ENCODE measurements around the gene ZNF837. TPM values are rescaled to one million over a fixed set of nuclear protein-coding genes. Genes with fewer than 3 reads are reported as not detected.
"Not testable (repeated sequence)": the region's sequence is repeated elsewhere in the genome, so short reads cannot be mapped to it uniquely, and the experiment has no call there.

The ZNF837 gene
- polyA plus RNA-seq, 10 donors = 0.36 to 2.7 (median 1.3) TPM

DNA sequence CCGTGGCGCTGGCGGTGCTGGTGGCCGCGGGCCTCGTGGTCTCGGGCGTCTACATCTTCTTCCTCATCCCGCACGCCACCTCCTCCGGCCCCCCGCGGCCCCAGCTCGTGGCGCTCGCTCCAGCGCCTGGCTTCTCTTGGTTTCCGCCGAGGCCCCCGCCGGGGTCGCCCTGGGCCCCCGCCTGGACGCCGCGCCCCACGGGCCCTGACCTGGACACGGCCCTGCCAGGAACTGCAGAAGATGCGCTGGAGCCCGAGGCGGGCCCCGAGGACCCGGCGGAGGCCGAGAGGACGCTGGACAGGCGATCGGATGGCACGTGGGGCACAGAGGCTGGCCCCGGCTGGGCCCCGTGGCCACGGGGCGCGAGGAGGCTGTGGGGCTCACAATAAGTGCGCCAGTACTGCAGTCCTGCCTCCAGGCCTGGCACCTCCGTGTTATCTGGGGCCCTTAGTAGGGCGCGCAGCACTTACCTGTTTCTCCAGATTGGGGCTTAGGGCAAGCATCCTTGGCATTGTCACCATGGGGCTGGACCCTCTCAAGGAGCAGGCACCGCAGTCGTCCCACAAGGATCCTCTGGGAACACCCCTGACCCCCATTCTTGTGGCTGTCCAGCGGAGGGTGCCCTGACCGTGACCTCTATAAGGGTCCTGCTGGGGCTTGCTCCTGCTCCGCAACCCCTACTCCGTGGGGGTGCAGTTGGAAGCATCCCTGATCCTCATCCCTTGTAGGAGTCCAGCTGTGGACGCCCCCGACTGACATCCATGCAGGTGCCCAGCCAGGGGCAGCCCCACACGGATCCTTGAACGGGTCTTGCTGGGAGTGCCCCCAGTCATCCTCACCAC, 16.1 kb upstream of the ZNF837 start:
- DNase-seq = no peak

DNA sequence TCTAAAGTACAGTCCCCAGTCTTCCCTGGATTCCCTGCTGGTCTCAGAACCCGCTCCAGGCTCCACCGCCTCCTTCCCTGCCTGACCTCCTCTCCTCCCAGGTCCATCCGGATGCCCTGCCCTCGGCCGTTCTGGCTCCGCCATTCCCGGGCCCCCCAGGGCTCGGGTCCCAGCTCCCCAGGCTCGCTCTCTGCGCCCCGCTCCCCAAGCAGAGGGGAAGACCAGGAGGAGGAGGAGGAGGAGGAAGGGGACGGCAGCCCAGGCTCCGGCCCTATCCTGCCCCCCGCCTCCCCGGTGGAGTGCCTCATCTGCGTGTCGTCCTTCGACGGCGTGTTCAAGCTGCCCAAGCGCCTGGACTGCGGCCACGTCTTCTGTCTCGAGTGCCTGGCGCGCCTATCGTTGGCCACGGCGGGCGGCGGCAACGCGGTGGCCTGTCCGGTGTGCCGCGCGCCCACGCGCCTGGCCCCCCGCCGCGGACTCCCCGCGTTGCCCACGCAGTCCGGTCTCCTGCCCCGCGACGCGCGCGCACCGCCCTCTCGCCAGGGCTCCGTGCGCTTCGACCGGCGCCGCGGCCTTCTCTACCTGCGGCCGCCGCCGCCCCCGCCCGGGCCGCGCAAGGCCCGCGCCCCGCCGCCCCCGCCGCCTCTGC, 15.3 kb upstream of the ZNF837 start:
- peak in 1 of 3 donors; percentile 32 for DNase-seq

DNA sequence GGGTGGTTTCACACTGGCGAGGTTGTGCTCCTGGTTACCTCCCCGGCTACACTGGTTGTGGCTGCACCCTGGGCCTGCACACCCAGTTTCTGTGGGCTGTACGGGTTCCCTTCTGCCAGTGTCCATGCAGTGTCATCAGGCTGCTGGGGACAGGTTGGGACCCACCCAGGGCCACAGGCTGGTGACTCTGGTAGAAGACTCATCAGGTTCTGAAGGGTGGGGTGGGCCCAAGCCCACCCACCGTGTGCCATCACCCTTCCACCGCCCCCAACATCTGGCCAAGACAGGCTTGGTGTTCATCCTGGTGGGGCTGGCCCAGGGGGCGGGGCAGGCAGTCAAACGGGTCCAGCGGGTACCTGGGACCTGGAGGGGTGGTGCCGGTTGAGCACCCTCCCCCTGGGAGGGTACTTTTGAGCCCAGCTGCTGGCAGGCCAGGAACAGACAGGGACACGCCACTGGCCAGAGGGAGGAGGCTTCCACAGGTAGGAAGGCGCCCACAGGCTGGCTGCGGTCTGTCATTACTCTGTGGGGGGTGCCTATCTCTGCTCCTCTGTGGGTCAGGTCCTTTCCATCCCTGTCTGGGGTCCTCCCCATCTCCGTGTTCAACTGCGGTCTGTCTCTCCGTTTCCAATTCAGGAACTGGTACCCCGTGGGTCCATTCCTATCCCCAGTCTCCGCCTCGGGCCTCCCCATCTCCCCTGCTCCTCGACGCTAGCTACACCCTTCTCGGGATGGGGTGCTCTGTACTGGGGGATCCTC, 14.6 kb upstream of the ZNF837 start, which contains the start of gene RNF225:
TSS of gene RNF225 (plus strand) at position 437 of the 759 bp plus-strand sequence. CDS start 434 bp downstream, outside the sequence.
- peak in 1 of 3 donors; percentile 14 for DNase-seq

DNA sequence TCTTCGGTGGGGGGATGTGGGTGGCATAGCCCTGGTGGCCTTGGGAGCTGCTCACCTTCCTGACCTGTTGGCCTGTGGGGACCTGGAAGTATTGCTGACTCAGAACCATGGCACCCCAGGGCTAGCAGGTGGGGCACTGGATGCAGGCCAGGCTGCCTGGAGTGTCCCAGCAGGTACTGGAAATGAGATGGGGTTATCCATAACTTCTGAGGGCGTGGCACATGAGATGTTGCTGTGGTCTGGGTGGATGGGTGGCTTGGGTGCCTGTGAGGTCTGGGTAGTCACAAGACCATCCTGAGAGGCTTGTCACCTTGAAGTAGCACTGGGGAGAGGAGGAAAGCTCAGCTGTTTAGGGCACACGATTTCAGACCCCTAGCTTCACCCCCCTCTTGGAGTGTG, 14.0 kb upstream of the ZNF837 start:
- no peak for DNase-seq

DNA sequence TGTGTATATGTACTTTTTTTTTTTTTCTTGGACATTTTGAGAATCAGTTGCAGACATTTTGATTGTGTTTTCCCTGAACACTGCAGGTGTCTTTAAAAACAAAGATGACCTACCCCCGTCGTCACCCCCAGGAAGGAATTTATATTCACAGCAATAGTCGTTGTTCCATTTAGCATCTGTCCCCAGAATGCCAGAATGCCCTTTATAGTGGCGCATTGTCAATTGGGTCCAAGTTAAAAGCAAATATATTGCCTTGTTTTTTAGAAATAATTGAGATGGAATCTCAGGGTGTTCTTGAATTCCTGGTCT, 12.8 kb upstream of the ZNF837 start:
- DNase-seq = no peak

DNA sequence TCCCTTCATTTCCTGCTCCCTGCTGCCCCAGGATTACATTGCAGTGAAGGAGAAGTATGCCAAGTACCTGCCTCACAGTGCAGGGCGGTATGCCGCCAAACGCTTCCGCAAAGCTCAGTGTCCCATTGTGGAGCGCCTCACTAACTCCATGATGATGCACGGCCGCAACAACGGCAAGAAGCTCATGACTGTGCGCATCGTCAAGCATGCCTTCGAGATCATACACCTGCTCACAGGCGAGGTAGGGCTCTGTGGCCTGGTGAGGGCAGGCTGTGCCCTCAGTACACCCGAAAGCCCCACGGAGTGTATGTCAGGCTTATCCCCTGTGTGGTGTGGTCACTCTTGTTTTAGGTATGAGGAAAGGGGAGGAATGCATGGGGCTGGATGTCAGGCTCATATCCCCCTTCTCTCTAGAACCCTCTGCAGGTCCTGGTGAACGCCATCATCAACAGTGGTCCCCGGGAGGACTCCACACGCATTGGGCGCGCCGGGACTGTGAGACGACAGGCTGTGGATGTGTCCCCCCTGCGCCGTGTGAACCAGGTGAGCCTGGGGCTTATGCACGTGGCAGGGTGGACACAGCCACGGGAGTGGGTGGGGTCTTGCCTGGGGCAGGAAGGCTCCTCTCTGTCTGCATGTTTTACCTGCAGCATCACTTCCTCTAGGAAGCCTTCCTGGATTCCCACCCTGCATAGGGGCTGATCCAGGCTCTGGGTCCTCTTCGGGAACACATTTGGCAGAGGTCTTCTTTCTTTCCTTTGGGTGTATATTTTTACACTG, 12.3 kb upstream of the ZNF837 start:
- DNase-seq = no peak

DNA sequence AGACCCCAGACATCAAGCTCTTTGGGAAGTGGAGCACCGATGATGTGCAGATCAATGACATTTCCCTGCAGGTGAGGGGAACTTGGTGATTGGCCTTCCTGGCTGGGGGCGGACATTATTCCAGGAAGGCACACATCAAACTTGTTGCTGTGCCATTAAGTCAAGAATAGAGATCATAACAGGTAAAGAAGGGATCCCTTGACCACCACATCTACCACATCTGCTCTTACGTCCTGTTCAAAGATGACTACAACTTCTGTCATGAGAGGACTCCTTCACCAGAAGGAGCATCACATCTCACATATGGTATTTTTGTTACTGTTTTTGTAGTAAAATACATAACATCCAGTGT, 7.3 kb upstream of the ZNF837 start:
- DNase-seq = no peak

DNA sequence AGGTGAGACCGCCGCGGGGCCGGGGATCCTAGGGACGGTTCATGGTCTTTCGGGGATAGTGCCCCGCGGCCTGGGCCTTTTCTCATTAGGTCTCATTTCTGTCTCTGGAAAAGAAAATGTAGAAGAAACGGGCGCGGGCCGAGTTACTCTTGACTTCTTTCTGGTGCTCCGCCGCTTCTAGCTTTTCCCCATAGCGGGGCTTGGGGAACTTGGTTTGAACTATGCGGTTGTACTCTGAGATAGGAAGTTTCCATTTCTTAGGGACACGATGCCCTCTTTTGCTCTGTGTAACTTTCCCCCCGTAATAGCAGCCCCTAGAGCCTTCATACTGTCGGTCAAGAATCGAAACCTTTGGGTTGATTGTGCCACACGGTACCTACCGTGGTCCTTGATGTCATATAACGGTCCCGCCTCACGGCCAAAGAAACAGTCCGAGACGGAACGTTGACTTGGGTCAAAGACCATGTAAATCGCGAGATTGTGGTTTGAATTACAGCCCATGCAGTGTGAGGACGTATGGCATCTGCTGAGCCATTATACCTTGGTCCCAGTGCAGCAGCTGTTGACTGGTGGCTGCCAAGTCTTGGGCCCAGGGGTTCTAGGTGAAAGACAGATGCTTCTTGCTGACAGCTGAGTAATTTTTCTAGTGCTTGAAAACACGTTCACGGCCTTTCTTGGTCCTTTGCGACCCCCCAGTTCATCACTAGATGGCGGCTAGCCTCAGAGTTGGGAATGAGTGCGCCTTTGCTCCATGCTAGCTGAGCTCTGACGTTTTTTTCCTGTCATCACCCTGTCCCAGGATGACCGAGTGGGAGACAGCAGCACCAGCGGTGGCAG, 6.7 kb upstream of the ZNF837 start:
- no peak for DNase-seq

DNA sequence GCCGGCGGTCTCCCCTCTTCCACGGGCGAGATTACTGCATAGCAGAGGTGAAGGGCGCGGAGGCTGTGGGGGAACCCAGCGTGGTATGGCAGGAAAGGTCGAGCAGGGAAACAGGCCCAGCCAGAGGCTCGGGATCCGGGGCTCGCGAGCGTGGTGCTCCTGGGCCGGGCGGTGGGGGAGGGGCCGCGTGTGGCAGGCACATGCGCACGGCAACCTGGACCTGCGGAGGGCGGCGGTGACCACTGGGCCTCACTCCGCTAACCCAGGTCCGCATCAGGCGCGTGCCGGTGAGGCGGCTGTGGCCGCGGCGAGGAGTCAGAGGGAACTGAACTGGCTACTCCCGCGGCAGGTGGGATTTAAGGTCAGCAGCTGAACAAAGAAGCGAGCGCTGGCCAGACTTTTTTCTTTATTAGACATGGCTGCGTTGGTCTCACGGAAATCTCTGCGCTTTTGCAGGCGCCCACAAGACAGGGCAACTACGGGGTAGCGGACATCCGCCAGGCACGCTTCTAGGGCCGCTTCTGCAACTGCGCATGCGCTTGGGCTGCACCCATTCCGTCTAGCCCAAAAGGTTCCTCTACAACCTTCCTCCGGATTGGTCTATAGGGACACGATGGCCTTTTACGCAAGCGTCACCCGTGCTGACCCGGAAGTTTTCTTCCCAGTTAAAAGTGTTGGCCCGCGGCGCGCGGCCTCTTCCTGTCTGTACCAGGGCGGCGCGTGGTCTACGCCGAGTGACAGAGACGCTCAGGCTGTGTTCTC, 5.9 kb upstream of the ZNF837 start, which contains the start of gene RPS5:
TSS of gene RPS5 (plus strand) at position 694 of the 762 bp plus-strand sequence. CDS start 869 bp downstream, outside the sequence.
- peak; percentile 99 for DNase-seq

DNA sequence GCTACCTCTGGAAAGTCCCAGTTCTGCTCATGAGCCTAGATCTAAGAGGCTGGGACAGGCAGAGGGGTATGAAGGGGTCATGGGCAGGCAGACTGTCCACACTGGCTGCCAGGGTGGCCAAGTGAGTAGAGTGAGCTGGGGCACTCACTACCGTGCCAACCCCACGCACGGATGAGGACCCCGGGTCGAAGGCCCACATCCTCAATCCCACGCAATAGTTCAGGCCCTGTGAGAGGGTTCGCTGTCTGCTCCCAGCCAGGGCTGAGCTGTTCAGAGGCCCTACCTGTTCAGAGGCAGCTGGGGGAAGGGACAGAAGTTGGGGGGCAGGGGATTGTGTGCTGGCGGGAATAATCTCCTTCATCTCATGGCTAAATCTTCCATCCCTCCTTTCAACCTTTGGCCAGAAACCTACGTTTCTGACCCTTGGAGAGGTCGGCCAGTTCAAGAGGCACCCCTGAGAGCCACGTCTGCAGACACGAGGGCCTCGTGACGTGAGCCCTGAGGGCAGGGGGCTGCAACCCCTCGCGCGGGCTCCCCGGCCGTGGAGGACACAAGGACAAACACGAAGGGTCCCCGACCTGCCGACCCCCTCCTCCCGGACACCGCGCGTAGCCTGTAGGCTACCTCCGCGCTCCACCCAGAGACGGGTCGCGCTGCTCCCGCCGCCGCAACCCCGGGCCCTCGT, 5.2 kb upstream of the ZNF837 start:
- peak in 1 of 3 donors; percentile 60 for DNase-seq

DNA sequence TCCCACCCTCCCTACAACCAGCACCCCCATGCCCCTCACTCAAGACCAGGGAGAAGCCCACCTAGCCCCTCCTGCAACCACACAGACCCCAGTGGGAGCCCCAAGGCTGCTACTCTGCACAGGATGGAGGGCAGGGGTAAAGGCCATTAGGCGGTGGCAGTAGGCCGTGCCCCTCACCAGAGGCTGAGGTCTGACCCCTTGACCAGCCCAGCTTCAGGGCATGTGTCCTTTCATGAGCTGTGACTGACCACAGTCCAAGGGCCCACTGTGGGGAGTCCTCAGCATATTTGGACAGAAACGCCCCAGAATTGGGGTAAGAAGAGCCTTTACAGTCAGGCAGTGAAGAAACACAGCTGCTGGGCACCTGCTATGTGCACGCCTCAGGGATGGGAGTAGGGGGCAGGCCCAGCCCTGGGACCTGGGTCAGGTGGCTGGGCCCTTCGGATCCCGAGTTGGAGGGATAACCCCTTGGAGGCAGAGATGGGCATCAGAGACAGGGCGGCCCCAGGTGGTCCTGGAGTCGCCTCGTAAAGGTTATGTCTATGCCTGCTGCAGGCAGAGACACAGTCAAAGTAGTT, 4.6 kb upstream of the ZNF837 start:
- DNase-seq = no peak

DNA sequence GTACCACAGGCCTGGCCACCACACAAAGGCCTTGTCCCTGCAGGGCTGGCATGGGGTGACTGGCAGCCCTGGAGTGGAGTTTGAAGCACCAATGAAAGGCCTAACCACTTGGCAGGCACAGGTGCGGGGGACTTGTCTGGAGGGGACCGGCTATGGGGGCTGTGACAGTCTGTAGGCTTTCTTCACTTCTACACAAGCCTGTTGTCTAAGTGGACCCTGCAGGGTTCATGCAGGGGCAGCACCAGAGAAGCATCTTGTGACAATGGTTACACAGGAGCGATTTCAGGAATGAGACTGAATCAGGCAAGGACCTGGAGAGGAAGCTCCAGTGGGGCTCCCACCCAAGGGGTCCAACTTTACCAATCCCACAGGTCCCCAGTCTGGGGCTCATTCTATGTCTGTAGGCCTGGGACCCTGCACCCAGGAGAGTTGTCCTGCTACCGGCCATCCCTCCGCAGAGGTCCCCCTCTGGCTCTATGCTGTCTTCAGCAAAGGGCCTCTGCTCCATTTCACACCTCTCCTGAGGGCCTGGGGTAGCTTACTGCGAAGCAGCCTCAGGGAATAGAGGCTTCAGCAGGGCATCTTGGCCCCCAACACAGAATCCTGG, 2.3 kb upstream of the ZNF837 start:
- DNase-seq = no peak

DNA sequence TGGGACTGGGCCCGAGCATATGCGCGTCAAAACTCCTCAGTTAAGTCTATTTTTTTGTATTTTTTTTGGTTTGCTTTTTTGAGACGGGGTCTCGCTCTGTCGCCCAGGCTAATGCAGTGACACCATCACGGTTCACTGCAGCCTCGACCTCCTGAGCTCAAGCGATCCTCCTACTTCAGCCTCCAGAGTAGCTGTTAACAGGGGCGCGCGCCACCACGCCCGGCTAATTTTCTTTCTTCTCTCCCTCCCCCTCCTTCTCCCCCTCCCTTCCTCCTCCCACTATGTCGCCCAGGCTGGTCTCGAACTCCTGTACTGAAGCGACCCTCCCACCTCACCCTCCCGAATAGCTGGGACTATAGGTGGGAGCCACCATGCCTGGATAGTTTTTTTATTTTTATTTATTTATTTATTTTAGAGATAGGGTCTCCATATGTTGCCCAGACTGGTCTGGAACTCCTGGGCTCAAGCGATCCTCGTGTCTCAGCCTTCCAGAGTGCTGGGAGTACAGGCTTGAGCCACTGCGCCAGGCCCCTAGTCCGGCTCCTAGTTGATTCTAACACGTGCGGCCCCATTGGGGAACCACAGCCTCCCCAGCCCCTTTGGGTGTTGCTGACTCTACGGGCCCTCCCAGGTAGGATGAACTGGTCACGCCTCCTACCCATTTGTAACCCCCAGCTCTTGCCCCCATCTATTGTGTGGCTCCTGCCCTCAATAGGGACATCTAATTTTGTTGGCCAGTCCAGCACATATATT, 806 bp upstream of the ZNF837 start:
- DNase-seq = no peak

DNA sequence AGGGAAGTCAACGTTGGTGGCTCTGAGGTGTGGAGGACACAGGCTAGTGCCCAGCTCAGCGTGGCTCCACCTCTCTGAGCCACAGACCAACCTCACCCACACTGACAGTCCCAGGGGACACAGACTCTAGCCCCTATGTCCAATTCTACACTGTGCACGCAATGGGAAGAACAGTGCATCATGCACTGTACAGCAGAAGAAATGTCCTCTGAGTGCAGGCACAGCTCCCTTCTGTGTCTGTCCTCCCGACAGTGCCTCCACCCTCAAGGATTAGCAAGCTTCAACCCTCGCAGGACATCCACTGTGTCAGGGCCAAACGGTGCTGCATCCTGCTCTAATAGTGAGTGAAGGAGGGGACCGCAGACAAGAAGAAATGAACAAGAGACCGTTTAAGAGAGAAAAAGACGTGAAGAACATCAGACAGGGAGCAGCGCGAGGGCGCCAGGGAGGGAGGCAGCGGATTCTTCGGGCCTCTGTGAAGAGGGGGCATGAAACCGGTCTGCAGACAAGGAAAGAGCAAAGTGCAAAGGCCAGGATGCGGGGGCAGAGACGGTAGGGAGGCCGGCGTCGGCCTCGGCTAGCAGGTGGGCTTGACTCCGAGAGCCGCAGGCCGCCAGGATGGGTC, 681 bp downstream of the ZNF837 start:
- no peak for DNase-seq

DNA sequence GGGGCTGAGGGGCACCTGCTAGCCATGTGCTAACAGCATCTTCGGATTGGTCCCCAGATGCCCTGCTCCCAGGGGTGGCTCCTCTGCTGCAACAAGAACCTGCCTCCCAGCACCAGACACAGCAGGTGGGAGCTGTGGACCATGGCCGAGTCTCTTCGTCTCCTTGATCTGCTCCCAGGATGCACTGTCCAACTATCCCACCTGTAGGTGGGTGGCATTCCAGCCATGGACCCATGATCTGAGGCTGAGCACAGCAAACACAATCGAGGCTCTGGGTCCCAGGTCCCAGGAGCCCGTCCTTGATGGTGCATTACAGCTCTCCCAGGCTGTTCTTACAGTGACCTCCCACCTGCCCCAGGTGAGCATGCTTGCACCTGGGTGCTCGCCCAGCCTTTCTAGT, 1.6 kb downstream of the ZNF837 start:
- no peak for DNase-seq

DNA sequence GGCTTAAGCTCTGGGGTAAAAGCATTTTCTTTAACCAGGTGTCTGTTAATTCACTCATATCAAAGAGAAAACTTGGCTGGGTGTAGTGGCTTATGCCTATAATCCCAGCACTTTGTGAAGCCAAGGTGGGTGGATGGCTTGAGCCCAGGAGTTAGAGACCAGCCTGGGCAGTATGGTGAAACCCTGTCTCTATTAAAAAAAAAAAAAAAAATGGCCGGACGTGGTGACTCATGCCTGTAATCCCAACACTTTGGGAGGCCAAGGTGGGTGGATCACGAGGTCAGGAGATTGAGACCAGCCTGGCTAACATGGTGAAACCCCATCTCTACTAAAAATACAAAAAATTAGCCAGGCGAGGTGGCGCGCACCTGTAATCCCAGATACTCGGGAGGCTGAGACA, 4.1 kb downstream of the ZNF837 start:
- DNase-seq = not testable (repeated sequence)

DNA sequence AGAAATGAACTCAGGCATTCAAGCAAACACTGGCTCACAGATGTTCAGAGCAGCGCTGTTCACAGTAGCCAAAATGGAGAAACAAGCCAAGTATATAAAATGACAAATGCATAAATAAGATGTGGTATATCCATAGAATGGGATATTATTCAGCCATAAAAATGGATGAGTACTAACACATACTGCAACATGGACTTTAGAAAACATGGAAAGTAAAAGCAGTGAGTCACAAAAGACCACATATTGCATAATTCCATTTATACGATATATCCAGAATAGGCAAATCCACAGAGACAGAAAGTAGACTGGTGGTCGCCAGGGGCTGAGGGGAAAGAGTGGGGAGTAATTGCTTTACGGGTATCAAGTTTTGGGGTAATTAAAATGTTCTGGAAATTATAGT, 6.6 kb downstream of the ZNF837 start:
- no peak for DNase-seq

All from muscle of back (tissue), 11 donors.